GM18498 (cell line): ENCODE results near the gene MYO7A.

Experiments used
- ATAC-seq: cut with Tn5 transposase; IDR thresholded peaks from one replicate; pipeline ENCODE4 v1.9.1; 2021; ENCODE audit warnings: mild to moderate bottlenecking, moderate library complexity; ENCODE audit not compliant: unreplicated experiment

MYO7A gene

GRCh38 chr11:77159219-77159936 is 31.3 kb downstream of the MYO7A start:
- ATAC-seq, result no peak

- no peak for ATAC-seq
These were observed 32.0 kb downstream of the MYO7A start for GRCh38 chr11:77159937-77160495.

GRCh38 chr11:77163271-77163670 is 35.2 kb downstream of the MYO7A start:
- no peak for ATAC-seq

- ATAC-seq, result no peak
These were observed 37.0 kb downstream of the MYO7A start for GRCh38 chr11:77165066-77165465.

GRCh38 chr11:77166021-77166420 is 38.0 kb downstream of the MYO7A start:
- no peak for ATAC-seq

- no peak for ATAC-seq
These were observed 39.1 kb downstream of the MYO7A start for GRCh38 chr11:77167111-77167626.

GRCh38 chr11:77167791-77168190 is 39.7 kb downstream of the MYO7A start:
- no peak for ATAC-seq

GRCh38 chr11:77170107-77170506 is 42.1 kb downstream of the MYO7A start:
- no peak for ATAC-seq

GRCh38 chr11:77171254-77171653 is 43.2 kb downstream of the MYO7A start:
- ATAC-seq, result no peak

GRCh38 chr11:77171885-77172665 is 44.0 kb downstream of the MYO7A start:
- ATAC-seq, result no peak

GRCh38 chr11:77172666-77172982 is 44.6 kb downstream of the MYO7A start:
- ATAC-seq, result no peak

- ATAC-seq, result no peak
These were observed 45.4 kb downstream of the MYO7A start for GRCh38 chr11:77173494-77173893.

GRCh38 chr11:77174559-77174958 is 46.5 kb downstream of the MYO7A start:
- ATAC-seq, result no peak

GRCh38 chr11:77175021-77175842 is 47.2 kb downstream of the MYO7A start:
- no peak for ATAC-seq

GRCh38 chr11:77175869-77176539 is 48.0 kb downstream of the MYO7A start:
- no peak for ATAC-seq

GRCh38 chr11:77176996-77177395 is 49.0 kb downstream of the MYO7A start:
- no peak for ATAC-seq

- no peak for ATAC-seq
These were observed 50.1 kb downstream of the MYO7A start for GRCh38 chr11:77178150-77178549.

- ATAC-seq, result no peak
These were observed 51.0 kb downstream of the MYO7A start for GRCh38 chr11:77179048-77179447.

GRCh38 chr11:77179681-77180080 is 51.6 kb downstream of the MYO7A start:
- no peak for ATAC-seq

GRCh38 chr11:77180346-77180745 is 52.3 kb downstream of the MYO7A start:
- no peak for ATAC-seq

- ATAC-seq, result no peak
These were observed 53.2 kb downstream of the MYO7A start for GRCh38 chr11:77181226-77181625.
